Activated CD4-positive, alpha-beta T cell treated with anti-CD3 and anti-CD28 coated beads, Interleukin-2, amount 10 ng/mL, durations not matched to agents 7 days and 5 days (primary cell): ENCODE results near the gene EDEM1. TPM values are rescaled to one million over a fixed set of nuclear protein-coding genes. Genes with fewer than 3 reads are reported as not detected.

Source experiments
- CTCF ChIA-PET: fragments of 350-600 bp; sonication (Branson Sonifier 250); formaldehyde crosslinking; loops from one replicate; lab custom pipeline; 2021; ENCODE audit warnings: antibody characterized with exemption; lab: Charles Lee
- POLR2A ChIA-PET: fragments of 350-600 bp; sonication (Branson Sonifier 250); formaldehyde crosslinking; loops from one replicate; lab custom pipeline; 2021; ENCODE audit warnings: antibody characterized with exemption; lab: Charles Lee
- DNase-seq: peaks from one replicate; pipeline ENCODE4 v3.0.0-alpha.2; 2020
- H3K27ac Mint-ChIP-seq: one replicate; pipeline ENCODE4 v1.8.0; 2021; ENCODE audit warnings: mild to moderate bottlenecking, moderate library complexity, mixed read lengths
- H3K27me3 Mint-ChIP-seq: one replicate; pipeline ENCODE4 v1.8.0; 2021; ENCODE audit warnings: mixed read lengths
- H3K36me3 Mint-ChIP-seq: one replicate; pipeline ENCODE4 v1.8.0; 2021; ENCODE audit warnings: low read depth, mixed read lengths
- H3K4me1 Mint-ChIP-seq: one replicate; pipeline ENCODE4 v1.8.0; 2021; ENCODE audit warnings: mixed read lengths
- H3K4me3 Mint-ChIP-seq: one replicate; pipeline ENCODE4 v1.8.0; 2021; ENCODE audit warnings: mild to moderate bottlenecking, moderate library complexity, mixed read lengths
- H3K9me3 Mint-ChIP-seq: one replicate; pipeline ENCODE4 v1.8.0; 2021; ENCODE audit warnings: mixed read lengths
- total RNA-seq, 2 experiments: library from RNA; stranded (reverse); gene quantifications; one replicate each; pipeline ENCODE4 v1.2.3, GENCODE V29; 2021

EDEM1 gene
- total RNA-seq, 2 experiments from 2014 or later: 80.1 to 94.1 TPM

- no peak for DNase-seq
- no peak overlapping the region for H3K4me3 Mint-ChIP-seq
- no peaks in the 10 kb centered on the region for H3K4me1 Mint-ChIP-seq
- H3K27ac Mint-ChIP-seq: no peak overlapping the region
- POLR2A ChIA-PET: no interaction called here
- H3K27me3 Mint-ChIP-seq: no peaks in the 10 kb centered on the region
- CTCF ChIA-PET: interaction anchor here (0.6 to 0.8 kb wide), 3 partner anchors 19 to 901 kb away, joined by 3 read pairs; no protein-coding TSS in a partner anchor
- H3K9me3 Mint-ChIP-seq: no peaks in the 10 kb centered on the region
- no peaks in the 10 kb centered on the region for H3K36me3 Mint-ChIP-seq
Observed at GRCh38 chr3:5252131-5252530, 64.6 kb downstream of the EDEM1 start.

- Mint-ChIP-seq H3K4me1 (no peaks in the 10 kb centered on the region), H3K9me3 (no peaks in the 10 kb centered on the region), H3K36me3 (no peaks in the 10 kb centered on the region), H3K4me3 (no peak overlapping the region), H3K27me3 (no peaks in the 10 kb centered on the region), H3K27ac (no peak overlapping the region)
- POLR2A ChIA-PET: no interaction called here
- DNase-seq: no peak
- CTCF ChIA-PET: interaction anchor here (0.6 to 1.2 kb wide), 2 partner anchors 16 to 576 kb away, joined by 3 read pairs; no protein-coding TSS in a partner anchor
Observed at GRCh38 chr3:5254281-5255048, 67.0 kb downstream of the EDEM1 start.

GRCh38 chr3:5255404-5256344 lies 68.2 kb downstream of the EDEM1 start:
- DNase-seq: no peak
- Mint-ChIP-seq H3K36me3 (no peaks in the 10 kb centered on the region), H3K27ac (no peak overlapping the region), H3K4me3 (no peak overlapping the region), H3K27me3 (no peaks in the 10 kb centered on the region), H3K4me1 (peaks cover 2% of the 10 kb centered on the region), H3K9me3 (no peaks in the 10 kb centered on the region)
- ChIA-PET CTCF (interaction anchor here (0.6 to 1.2 kb wide), 4 partner anchors 9 to 1537 kb away, joined by 3 to 4 read pairs (median 4); no protein-coding TSS in a partner anchor), POLR2A (no interaction called here)

- POLR2A ChIA-PET: no interaction called here
- Mint-ChIP-seq H3K36me3 (no peaks in the 10 kb centered on the region), H3K27ac (no peak overlapping the region), H3K27me3 (no peaks in the 10 kb centered on the region), H3K4me1 (peaks cover 6% of the 10 kb centered on the region), H3K4me3 (no peak overlapping the region), H3K9me3 (no peaks in the 10 kb centered on the region)
- DNase-seq: no peak
- CTCF ChIA-PET: no interaction called here
Observed at GRCh38 chr3:5258526-5258925, 71.0 kb downstream of the EDEM1 start.

- no peaks in the 10 kb centered on the region for H3K9me3 Mint-ChIP-seq
- CTCF ChIA-PET: no interaction called here
- H3K27me3 Mint-ChIP-seq: no peaks in the 10 kb centered on the region
- no peaks in the 10 kb centered on the region for H3K36me3 Mint-ChIP-seq
- DNase-seq: no peak
- H3K27ac Mint-ChIP-seq: peak overlapping the region; percentile 76
- no peak overlapping the region for H3K4me3 Mint-ChIP-seq
- H3K4me1 Mint-ChIP-seq: peaks cover 6% of the 10 kb centered on the region
- POLR2A ChIA-PET: no interaction called here
Observed at GRCh38 chr3:5260992-5261501, 73.5 kb downstream of the EDEM1 start.

- H3K36me3 Mint-ChIP-seq: no peaks in the 10 kb centered on the region
Observed at GRCh38 chr3:5262507-5262906, 75.0 kb downstream of the EDEM1 start.

GRCh38 chr3:5264093-5264600 lies 76.6 kb downstream of the EDEM1 start:
- Mint-ChIP-seq H3K4me1 (peaks cover 6% of the 10 kb centered on the region), H3K4me3 (no peak overlapping the region), H3K36me3 (no peaks in the 10 kb centered on the region), H3K27me3 (peaks cover 4% of the 10 kb centered on the region), H3K9me3 (no peaks in the 10 kb centered on the region), H3K27ac (no peak overlapping the region)
- POLR2A ChIA-PET: no interaction called here
- no peak for DNase-seq
- CTCF ChIA-PET: interaction anchor here (1.0 kb wide), 1 partner anchor 8 kb away, joined by 4 read pairs; no protein-coding TSS in a partner anchor

More at GRCh38 chr3:5262507-5262906, 75.0 kb downstream of the EDEM1 start:
- Mint-ChIP-seq H3K4me3 (no peak overlapping the region), H3K27ac (no peak overlapping the region), H3K27me3 (peaks cover 4% of the 10 kb centered on the region), H3K4me1 (peaks cover 6% of the 10 kb centered on the region), H3K9me3 (no peaks in the 10 kb centered on the region)
- ChIA-PET CTCF (no interaction called here), POLR2A (interaction anchor here (0.6 kb wide), 1 partner anchor 47 kb away, joined by 5 read pairs; no protein-coding TSS in a partner anchor)
- DNase-seq: no peak

- CTCF ChIA-PET: interaction anchor here (1.0 to 1.2 kb wide), 2 partner anchors 9 to 90 kb away, joined by 3 to 4 read pairs; no protein-coding TSS in a partner anchor
- POLR2A ChIA-PET: no interaction called here
Observed at GRCh38 chr3:5264896-5265770, 77.6 kb downstream of the EDEM1 start.

GRCh38 chr3:5267252-5267651 lies 79.7 kb downstream of the EDEM1 start:
- peaks cover 4% of the 10 kb centered on the region for H3K27me3 Mint-ChIP-seq
- no peaks in the 10 kb centered on the region for H3K4me1 Mint-ChIP-seq
- H3K9me3 Mint-ChIP-seq: no peaks in the 10 kb centered on the region
- no peak overlapping the region for H3K4me3 Mint-ChIP-seq
- CTCF ChIA-PET: no interaction called here
- no peaks in the 10 kb centered on the region for H3K36me3 Mint-ChIP-seq
- no peak for DNase-seq
- no peak overlapping the region for H3K27ac Mint-ChIP-seq
- POLR2A ChIA-PET: no interaction called here

More at GRCh38 chr3:5264896-5265770, 77.6 kb downstream of the EDEM1 start:
- H3K27ac Mint-ChIP-seq: no peak overlapping the region
- peaks cover 6% of the 10 kb centered on the region for H3K4me1 Mint-ChIP-seq
- no peak for DNase-seq
- H3K36me3 Mint-ChIP-seq: no peaks in the 10 kb centered on the region
- no peaks in the 10 kb centered on the region for H3K9me3 Mint-ChIP-seq
- H3K27me3 Mint-ChIP-seq: peaks cover 4% of the 10 kb centered on the region
- no peak overlapping the region for H3K4me3 Mint-ChIP-seq

GRCh38 chr3:5267889-5268288 lies 80.4 kb downstream of the EDEM1 start:
- ChIA-PET CTCF (no interaction called here), POLR2A (no interaction called here)
- Mint-ChIP-seq H3K36me3 (no peaks in the 10 kb centered on the region), H3K9me3 (no peaks in the 10 kb centered on the region), H3K27me3 (peaks cover 4% of the 10 kb centered on the region), H3K4me1 (no peaks in the 10 kb centered on the region), H3K27ac (no peak overlapping the region), H3K4me3 (no peak overlapping the region)
- DNase-seq: no peak
